HCT116 (cell line): ENCODE data around the gene FIP1L1. TPM values are rescaled to one million over a fixed set of nuclear protein-coding genes. Genes with fewer than 3 reads are reported as not detected.

ENCODE experiments used
- ATAC-seq: fragments of 200-7000 bp; cut with Tn5 transposase; 2 replicates; pipeline ENCODE4 v1.9.1; 2020; ENCODE audit warnings: mild to moderate bottlenecking, moderate library complexity
- BruUV-seq: library from RNA; stranded (reverse); fragments of 400-500 nt; replicated peaks from 2 replicates; lab custom pipeline; 2021; lab: Mats Ljungman, UMichigan
- CTCF ChIA-PET: fragments of 300-600 bp; sonication (Branson Sonifier 250); formaldehyde crosslinking; loops from one replicate; lab custom pipeline; 2021; ENCODE audit warnings: antibody characterized with exemption; lab: Charles Lee
- POLR2A ChIA-PET: fragments of 300-600, 350-600 bp; sonication (Branson Sonifier 250); formaldehyde crosslinking; loops from one replicate; lab custom pipeline; 2021; ENCODE audit warnings: antibody characterized with exemption; lab: Charles Lee
- RAD21 ChIA-PET, 2 experiments: fragments of 300-600 bp; sonication (Branson Sonifier 250); formaldehyde crosslinking; loops; one replicate each; lab custom pipeline; 2023; ENCODE audit warnings: low total read pairs in 2 of 2; ENCODE audit not compliant: uncharacterized antibody in 2 of 2, unreplicated experiment in 2 of 2, low non-redundant PET in 1 of 2; lab: Charles Lee
- DNase-seq: peaks from one replicate; pipeline ENCODE4 v3.0.0-alpha.2; 2010; ENCODE audit warnings: low read depth, low spot score
- H2AFZ ChIP-seq: fragments of 200-600 bp; shearing (Covaris generic), sonication (generic); 2 replicates; pipeline ENCODE4 v1.6.1; 2017; ENCODE audit warnings: low read depth, mixed run types, mixed read lengths, antibody characterized with exemption, low read length; ENCODE audit not compliant: poor library complexity, severe bottlenecking
- H3K27ac ChIP-seq: 2 replicates; pipeline ENCODE4 v1.5.1; 2012; ENCODE audit warnings: low read depth, low read length
- H3K27me3 ChIP-seq: fragments of 200-600 bp; sonication (generic); 2 replicates; pipeline ENCODE4 v1.6.1; 2016; ENCODE audit warnings: mixed run types, low read length, mixed read lengths; ENCODE audit not compliant: insufficient read depth
- H3K36me3 ChIP-seq, 2 experiments: fragments of 200-500 bp in 1 of 2; fragments of 200-600 bp in 1 of 2; sonication (Bioruptor generic) in 1 of 2; sonication (generic) in 1 of 2; 2 replicates each; pipeline versions ENCODE4 v1.5.1 to v1.6.1; 2014 to 2016; ENCODE audit warnings: low read length in 2 of 2, inconsistent platforms in 1 of 2, mixed read lengths in 1 of 2, mixed run types in 1 of 2; ENCODE audit not compliant: insufficient read depth in 2 of 2, control insufficient read depth in 1 of 2
- H3K4me1 ChIP-seq, 2 experiments: fragments of 200-600 bp in 1 of 2; sonication (generic) in 1 of 2; 2 replicates each; pipeline versions ENCODE4 v1.5.1 to v1.6.1; 2012 to 2017; ENCODE audit warnings: low read length in 2 of 2, inconsistent platforms in 1 of 2, mild to moderate bottlenecking in 1 of 2, mixed read lengths in 1 of 2, mixed run types in 1 of 2, moderate library complexity in 1 of 2; ENCODE audit not compliant: insufficient read depth in 2 of 2, control insufficient read depth in 1 of 2
- H3K4me2 ChIP-seq: fragments of 200-600 bp; sonication (generic); 2 replicates; pipeline ENCODE4 v1.6.1; 2017; ENCODE audit warnings: mixed run types, low read length, mixed read lengths
- H3K4me3 ChIP-seq, 2 experiments: fragments of 200-600 bp in 1 of 2; sonication (generic) in 1 of 2; replicated peaks in 1 of 2; 2 replicates each; pipeline ENCODE4 v1.5.1; 2011 to 2016; ENCODE audit warnings: low read length in 2 of 2, control low read depth in 1 of 2, low read depth in 1 of 2, mild to moderate bottlenecking in 1 of 2, mixed read lengths in 1 of 2, mixed run types in 1 of 2
- H3K79me2 ChIP-seq: fragments of 200-600 bp; sonication (generic); 2 replicates; pipeline ENCODE4 v1.6.1; 2017; ENCODE audit warnings: mild to moderate bottlenecking, mixed run types, low read length, moderate library complexity, mixed read lengths; ENCODE audit not compliant: insufficient read depth
- H3K9ac ChIP-seq: fragments of 200-600 bp; sonication (generic); 2 replicates; pipeline ENCODE4 v1.6.1; 2016; ENCODE audit warnings: low read length, mixed read lengths
- H3K9me2 ChIP-seq: fragments of 200-600 bp; sonication (generic), shearing (Covaris generic); 2 replicates; pipeline ENCODE4 v1.6.1; 2017; ENCODE audit warnings: mixed run types, mild to moderate bottlenecking, moderate library complexity; ENCODE audit not compliant: insufficient read depth
- H3K9me3 ChIP-seq, 2 experiments: fragments of 200-500 bp in 1 of 2; fragments of 200-600 bp in 1 of 2; sonication (Bioruptor generic) in 1 of 2; sonication (generic) in 1 of 2; 2 replicates each; pipeline ENCODE4 v1.6.1; 2014 to 2017; ENCODE audit warnings: low read length in 2 of 2, mixed read lengths in 2 of 2, inconsistent platforms in 1 of 2, low read depth in 1 of 2, mild to moderate bottlenecking in 1 of 2, mixed run types in 1 of 2, moderate library complexity in 1 of 2; ENCODE audit not compliant: control insufficient read depth in 1 of 2, insufficient read depth in 1 of 2
- H4K20me1 ChIP-seq: fragments of 200-600 bp; sonication (generic), shearing (Covaris generic); 2 replicates; pipeline ENCODE4 v1.6.1; 2017; ENCODE audit warnings: mixed run types, mild to moderate bottlenecking, moderate library complexity; ENCODE audit not compliant: insufficient read depth
- ATF3 ChIP-seq: IDR thresholded peaks from 2 replicates; pipeline ENCODE4 v1.6.1; 2012
- CBX3 ChIP-seq: IDR thresholded peaks from 2 replicates; pipeline ENCODE4 v1.6.1; 2012; ENCODE audit warnings: low read depth
- FOSL1 ChIP-seq: IDR thresholded peaks from 2 replicates; pipeline ENCODE4 v1.6.1; 2012; ENCODE audit warnings: low read depth
- JUND ChIP-seq: IDR thresholded peaks from 2 replicates; pipeline ENCODE4 v1.6.1; 2012
- SIN3A ChIP-seq: IDR thresholded peaks from 2 replicates; pipeline ENCODE4 v1.6.1; 2012; ENCODE audit warnings: low read depth
- TCF7L2 ChIP-seq: IDR thresholded peaks from 2 replicates; pipeline ENCODE4 v1.7.0; 2011; ENCODE audit warnings: borderline replicate concordance, inconsistent platforms; ENCODE audit not compliant: insufficient read depth, insufficient read length; ENCODE audit errors: extremely low read depth
- YY1 ChIP-seq: IDR thresholded peaks from 2 replicates; pipeline ENCODE4 v1.6.1; 2011; ENCODE audit warnings: low read length, low read depth, moderate library complexity, mild to moderate bottlenecking; ENCODE audit not compliant: insufficient replicate concordance; ENCODE audit errors: extremely low read depth
- ZNF274 ChIP-seq: fragments of 200-500 bp; sonication (Bioruptor generic); IDR thresholded peaks from 2 replicates; pipeline ENCODE4 v1.6.1; 2014; ENCODE audit warnings: mild to moderate bottlenecking, low read depth, low read length, inconsistent platforms
- intact Hi-C: fragments of 100-400 bp; cut with micrococcal nuclease; formaldehyde crosslinking; loops from 2 replicates; pipeline ENCODE4 v1.10.0; 2022
- total RNA-seq: library from RNA; stranded (reverse); gene quantifications from one replicate; pipeline ENCODE4 v1.2.1, GENCODE V29; 2021; ENCODE audit not compliant: unreplicated experiment

Gene FIP1L1
- total RNA-seq, 1 experiment from 2014 or later, result 63.6 TPM

GRCh38 chr4:53346920-53347852 is 30.3 kb upstream of the FIP1L1 start (continued):
- no peak for TF ChIP-seq TCF7L2

- ChIA-PET CTCF (no interaction called here), RAD21 (no interaction called here)
- H3K4me3 ChIP-seq, result no peak overlapping the region
- DNase-seq (no peak), ATAC-seq (no peak)
- no peaks in the 10 kb centered on the region for H3K9me3 ChIP-seq
- intact Hi-C loops, result no loop called here
- H3K79me2 ChIP-seq, result no peaks in the 10 kb centered on the region
- no peaks in the 10 kb centered on the region for H3K4me1 ChIP-seq
- no peak overlapping the region for H2AFZ ChIP-seq
- H4K20me1 ChIP-seq, result no peaks in the 10 kb centered on the region
- H3K27me3 ChIP-seq, result no peaks in the 10 kb centered on the region
- no peak overlapping the region for H3K4me2 ChIP-seq
- TF ChIP-seq SIN3A, result no peak
- no peak for TF ChIP-seq ZNF274
- no peak for TF ChIP-seq ATF3
- no peak for TF ChIP-seq FOSL1
- TF ChIP-seq YY1, result no peak
- TF ChIP-seq CBX3, result no peak
- no peak for TF ChIP-seq JUND
- TF ChIP-seq, all 23 proteins: peak for 0
- no peak overlapping the region for H3K9ac ChIP-seq
- POLR2A ChIA-PET, result no interaction called here
- H3K36me3 ChIP-seq, result no peaks in the 10 kb centered on the region
- H3K27ac ChIP-seq, result no peak overlapping the region
- H3K9me2 ChIP-seq, result no peaks in the 10 kb centered on the region
- no TSS peak for BruUV-seq
These were observed 29.4 kb upstream of the FIP1L1 start for GRCh38 chr4:53348046-53348445.
